ENCODE measurements around the gene RAB17. TPM values are rescaled to one million over a fixed set of nuclear protein-coding genes. Genes with fewer than 3 reads are reported as not detected.

RAB17 gene
- not detected for total RNA-seq
- total RNA-seq (2013): not detected

- Histone ChIP-seq H3K9me3 (ENCODE audit: control insufficient read depth, insufficient read depth, low read length) (no peaks in the 10 kb centered on the region), H3K4me3 (ENCODE audit: low read length) (no peak within 1 kb of the TSS), H3K36me3 (ENCODE audit: control insufficient read depth, insufficient read depth, low read length) (no peaks in the 10 kb centered on the region), H3K27me3 (ENCODE audit: control insufficient read depth, insufficient read depth, low read length) (no peaks in the 10 kb centered on the region), H3K4me1 (ENCODE audit: control insufficient read depth, insufficient read depth, low read length) (peaks cover 6% of the 10 kb centered on the region), H3K27ac (ENCODE audit: low read length) (no peak within 1 kb of the TSS)
- H3K27me3 Mint-ChIP-seq (ENCODE audit: low read depth in 2 of 2): peaks cover 0 to 10% of the 10 kb centered on the region in 2 donors
- ATAC-seq (no peak), DNase-seq (no peak)
- intact Hi-C loops (cut with micrococcal nuclease): no loop called here
- no peaks in the 10 kb centered on the region for H3K4me1 Mint-ChIP-seq
- no peaks in the 10 kb centered on the region for H3K9me3 Mint-ChIP-seq
- TF ChIP-seq CTCF (IDR thresholded peaks at IDR 0.05): no peak
- WGBS (ENCODE audit: insufficient coverage): 89% methylated on average over 16 of the region's 16 CpGs
- H3K4me3 Mint-ChIP-seq: no peak within 1 kb of the TSS
- no peaks in the 10 kb centered on the region for H3K36me3 Mint-ChIP-seq
- no peak within 1 kb of the TSS for H3K27ac Mint-ChIP-seq
Observed at GRCh38 chr2:237590272-237591140, at the start of gene RAB17. Gene RAB17, minus strand, starts transcription at chr2:237590734. Its CDS starts 4,580 bp downstream, at chr2:237586154.

GRCh38 chr2:237639836-237640220 lies 49.3 kb upstream of the RAB17 start:
- TF ChIP-seq CTCF (IDR thresholded peaks at IDR 0.05): no peak
- Histone ChIP-seq H3K27ac (ENCODE audit: low read length) (no peak overlapping the region), H3K27me3 (ENCODE audit: control insufficient read depth, insufficient read depth, low read length) (no peaks in the 10 kb centered on the region), H3K9me3 (ENCODE audit: control insufficient read depth, insufficient read depth, low read length) (peaks cover 3% of the 10 kb centered on the region), H3K4me1 (ENCODE audit: control insufficient read depth, insufficient read depth, low read length) (peaks cover 11% of the 10 kb centered on the region), H3K4me3 (ENCODE audit: low read length) (no peak overlapping the region), H3K36me3 (ENCODE audit: control insufficient read depth, insufficient read depth, low read length) (no peaks in the 10 kb centered on the region)
- Mint-ChIP-seq H3K36me3 (no peaks in the 10 kb centered on the region), H3K4me3 (no peak overlapping the region), H3K4me1 (peaks cover 14 to 25% of the 10 kb centered on the region in 2 donors), H3K9me3 (no peaks in the 10 kb centered on the region), H3K27ac (no peak overlapping the region), H3K27me3 (ENCODE audit: low read depth in 2 of 2) (peaks cover 0 to 2% of the 10 kb centered on the region in 2 donors)
- ATAC-seq (no peak), DNase-seq (no peak)
- intact Hi-C loops (cut with micrococcal nuclease): no loop called here
- 84% methylated on average over 6 of the region's 6 CpGs for WGBS (ENCODE audit: insufficient coverage)

- Mint-ChIP-seq H3K4me3 (no peak overlapping the region), H3K27ac (no peak overlapping the region), H3K36me3 (no peaks in the 10 kb centered on the region), H3K9me3 (no peaks in the 10 kb centered on the region), H3K4me1 (peaks cover 14 to 25% of the 10 kb centered on the region in 2 donors), H3K27me3 (ENCODE audit: low read depth in 2 of 2) (peaks cover 0 to 2% of the 10 kb centered on the region in 2 donors)
- Histone ChIP-seq H3K4me1 (ENCODE audit: control insufficient read depth, insufficient read depth, low read length) (peaks cover 11% of the 10 kb centered on the region), H3K9me3 (ENCODE audit: control insufficient read depth, insufficient read depth, low read length) (peaks cover 3% of the 10 kb centered on the region), H3K4me3 (ENCODE audit: low read length) (no peak overlapping the region), H3K36me3 (ENCODE audit: control insufficient read depth, insufficient read depth, low read length) (no peaks in the 10 kb centered on the region), H3K27ac (ENCODE audit: low read length) (no peak overlapping the region), H3K27me3 (ENCODE audit: control insufficient read depth, insufficient read depth, low read length) (no peaks in the 10 kb centered on the region)
- no peak for DNase-seq
- WGBS (ENCODE audit: insufficient coverage): 73% methylated on average over 9 of the region's 11 CpGs
- intact Hi-C loops (cut with micrococcal nuclease): no loop called here
- TF ChIP-seq CTCF (IDR thresholded peaks at IDR 0.05): no peak
- no peak for ATAC-seq
Observed at GRCh38 chr2:237639052-237639835, 48.7 kb upstream of the RAB17 start.

All from natural killer cell (primary cell).